Suprapubic skin (tissue), 4 donors: ENCODE results near the gene CNNM4. TPM values are rescaled to one million over a fixed set of nuclear protein-coding genes. Genes with fewer than 3 reads are reported as not detected.

Experiments
- DNase-seq, 2 donors: peaks; one replicate each; pipeline ENCODE4 v3.0.0-alpha.2; 2019; ENCODE audit warnings: low spot score in 2 of 2
- H3K27ac ChIP-seq: fragments of 200-600 bp; sonication (generic); one replicate; pipeline ENCODE4 v1.5.1; 2019
- H3K27me3 ChIP-seq: fragments of 200-600 bp; sonication (generic); one replicate; pipeline ENCODE4 v1.5.1; 2019
- H3K36me3 ChIP-seq: fragments of 200-600 bp; sonication (generic); one replicate; pipeline ENCODE4 v1.5.1; 2019
- H3K4me1 ChIP-seq: fragments of 200-600 bp; sonication (generic); one replicate; pipeline ENCODE4 v1.5.1; 2019
- H3K4me3 ChIP-seq: fragments of 200-600 bp; sonication (generic); one replicate; pipeline ENCODE4 v1.5.1; 2019; ENCODE audit warnings: mild to moderate bottlenecking
- H3K9me3 ChIP-seq: fragments of 200-600 bp; sonication (generic); one replicate; pipeline ENCODE4 v1.5.1; 2019
- CTCF ChIP-seq, 2 donors: fragments of 200-600 bp in 1 of 2; fragments of 450-650 bp in 1 of 2; sonication (generic) in 1 of 2; IDR thresholded peaks; one replicate each; pipeline ENCODE4 v1.5.1; 2016 to 2019; ENCODE audit warnings: antibody characterized with exemption in 2 of 2, mild to moderate bottlenecking in 1 of 2, moderate library complexity in 1 of 2
- EP300 ChIP-seq: sonication (generic); formaldehyde crosslinking; IDR thresholded peaks from one replicate; pipeline ENCODE4 v1.6.1; 2017; ENCODE audit warnings: antibody characterized with exemption
- POLR2A ChIP-seq, 2 donors: fragments of 450-650 bp; IDR thresholded peaks; one replicate each; pipeline ENCODE4 v1.6.1; 2017; ENCODE audit warnings: antibody characterized with exemption in 2 of 2, mild to moderate bottlenecking in 2 of 2, moderate library complexity in 2 of 2
- POLR2AphosphoS5 ChIP-seq, 3 donors: sonication (generic); formaldehyde crosslinking; IDR thresholded peaks; one replicate each; pipeline ENCODE4 v1.6.1; 2017; ENCODE audit warnings: antibody characterized with exemption in 3 of 3
- WGBS: methylation state at CpG from one replicate; pipeline ENCODE4 v1.1.5; 2018; 5-methylcytosine and 5-hydroxymethylcytosine counted together
- total RNA-seq, 4 donors: library from RNA; depleted of rRNA; stranded (reverse); fragments of >200 nt; gene quantifications; one replicate each; pipeline ENCODE4 v1.1.0, GENCODE V29; 2016

The CNNM4 gene
- total RNA-seq, 4 donors from 2014 or later, result 14.9 to 18.9 (median 16.3) TPM

DNA sequence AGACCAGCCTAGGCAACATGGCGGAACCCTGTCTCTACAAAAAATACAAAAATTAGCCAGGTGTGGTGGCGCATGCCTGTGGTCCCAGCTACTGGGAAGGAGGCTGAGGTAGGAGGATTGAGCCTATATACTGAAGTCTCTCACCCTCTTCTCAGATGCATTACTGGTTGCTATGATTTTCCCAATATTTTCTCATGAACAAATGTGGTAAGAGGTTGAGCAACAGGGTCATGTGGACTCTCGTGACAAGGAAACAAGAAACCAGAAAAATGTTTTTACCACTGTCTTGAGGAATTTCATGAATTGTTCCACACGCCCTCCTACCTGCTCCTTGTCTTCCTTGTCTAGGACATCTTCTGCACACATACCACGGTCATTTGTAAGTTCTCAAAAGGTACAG, 33.3 kb upstream of the CNNM4 start:
- Histone ChIP-seq H3K4me3 (no peak overlapping the region), H3K27ac (no peak overlapping the region), H3K36me3 (peaks cover 73% of the 10 kb centered on the region), H3K27me3 (no peaks in the 10 kb centered on the region), H3K4me1 (peaks cover 6% of the 10 kb centered on the region), H3K9me3 (no peaks in the 10 kb centered on the region)
- TF ChIP-seq POLR2A (IDR thresholded peaks at IDR 0.05) (no peak), EP300 (no peak), CTCF (IDR thresholded peaks at IDR 0.05) (no peak), POLR2AphosphoS5 (IDR thresholded peaks at IDR 0.05) (no peak)
- WGBS, result 88% methylated on average over 5 of the region's 5 CpGs
- no peak for DNase-seq

- H3K27me3 ChIP-seq, result no peaks in the 10 kb centered on the region
- H3K36me3 ChIP-seq, result peaks cover 79% of the 10 kb centered on the region
- H3K27ac ChIP-seq, result no peak overlapping the region
- no peak for DNase-seq
- no peaks in the 10 kb centered on the region for H3K9me3 ChIP-seq
- H3K4me1 ChIP-seq, result peaks cover 7% of the 10 kb centered on the region
- 90% methylated on average over 7 of the region's 7 CpGs for WGBS
- H3K4me3 ChIP-seq, result no peak overlapping the region
- TF ChIP-seq EP300 (no peak), POLR2A (IDR thresholded peaks at IDR 0.05) (no peak), CTCF (IDR thresholded peaks at IDR 0.05) (no peak), POLR2AphosphoS5 (IDR thresholded peaks at IDR 0.05) (no peak)
Observed at GRCh38 chr2:96729748-96730147, 31.0 kb upstream of the CNNM4 start.

DNA sequence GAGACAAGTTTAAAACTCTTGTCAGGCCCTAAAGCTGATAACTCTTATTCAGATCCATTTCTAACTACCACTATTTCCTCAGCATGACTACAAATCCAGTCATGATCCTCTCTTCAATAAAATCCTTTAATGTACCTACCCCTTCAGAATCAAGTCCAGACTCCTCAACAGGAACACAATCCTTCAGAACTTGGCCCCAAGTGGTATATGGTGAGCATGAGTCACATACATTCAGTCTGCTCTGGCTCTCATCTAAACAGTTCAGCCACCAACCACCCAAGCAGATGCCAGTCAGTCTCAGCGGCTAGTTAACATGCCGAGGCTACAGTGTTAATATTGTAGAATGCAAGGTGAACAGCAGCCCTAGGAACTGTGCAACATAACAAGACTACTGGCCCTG, 30.5 kb upstream of the CNNM4 start:
- 94% methylated on average over 2 of the region's 2 CpGs for WGBS
- Histone ChIP-seq H3K27ac (no peak overlapping the region), H3K27me3 (no peaks in the 10 kb centered on the region), H3K4me1 (peaks cover 10% of the 10 kb centered on the region), H3K36me3 (peaks cover 82% of the 10 kb centered on the region), H3K9me3 (no peaks in the 10 kb centered on the region), H3K4me3 (no peak overlapping the region)
- no peak for TF ChIP-seq EP300
- TF ChIP-seq POLR2AphosphoS5 (IDR thresholded peaks at IDR 0.05), result no peak
- no peak for TF ChIP-seq POLR2A (IDR thresholded peaks at IDR 0.05)
- TF ChIP-seq CTCF (IDR thresholded peaks at IDR 0.05), result no peak
- DNase-seq, result no peak

- Histone ChIP-seq H3K27me3 (no peaks in the 10 kb centered on the region), H3K4me3 (no peak overlapping the region), H3K4me1 (peaks cover 27% of the 10 kb centered on the region), H3K27ac (no peak overlapping the region), H3K9me3 (no peaks in the 10 kb centered on the region), H3K36me3 (peaks cover 67% of the 10 kb centered on the region)
- DNase-seq, result no peak
- WGBS, result 84% methylated on average over 3 of the region's 3 CpGs
- TF ChIP-seq EP300, result no peak
- no peak for TF ChIP-seq POLR2A (IDR thresholded peaks at IDR 0.05)
- TF ChIP-seq POLR2AphosphoS5 (IDR thresholded peaks at IDR 0.05), result no peak
- no peak for TF ChIP-seq CTCF (IDR thresholded peaks at IDR 0.05)
Observed at GRCh38 chr2:96733931-96734330, 26.8 kb upstream of the CNNM4 start.

DNA sequence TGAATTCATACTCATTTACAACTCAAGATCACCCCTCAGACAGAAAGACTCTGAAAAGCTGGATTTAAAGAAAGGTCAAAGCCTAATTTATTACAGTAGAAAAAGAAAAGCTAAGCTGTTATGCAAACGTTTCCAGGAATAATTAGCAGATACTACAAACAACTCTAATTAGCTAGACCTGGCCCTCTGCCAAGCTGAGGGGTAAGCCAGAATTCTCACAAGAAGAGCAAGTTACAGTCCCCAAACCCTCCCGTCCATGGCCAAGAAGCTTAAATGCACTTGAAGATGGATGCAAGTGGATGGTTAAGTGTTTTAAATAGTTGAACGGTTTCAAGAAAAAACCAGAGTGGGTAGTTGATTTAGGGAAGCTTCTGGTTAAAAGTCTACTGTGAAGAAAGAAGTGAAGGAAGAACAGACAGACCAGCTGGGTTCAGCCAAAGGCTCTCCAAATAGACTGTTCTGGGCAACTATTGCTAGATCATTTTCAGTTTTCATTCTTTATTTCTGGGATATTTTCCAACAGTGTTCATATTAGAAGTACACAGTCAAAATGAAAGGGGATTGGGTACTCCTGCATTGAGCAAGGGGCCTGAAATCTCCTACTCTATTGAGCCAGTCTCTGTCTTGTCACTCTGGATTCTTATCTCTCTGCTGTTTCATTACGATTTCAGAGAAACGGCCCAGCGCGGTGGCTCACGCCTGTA, 25.7 kb upstream of the CNNM4 start:
- WGBS, result 74% methylated on average over 8 of the region's 8 CpGs
- TF ChIP-seq CTCF (IDR thresholded peaks at IDR 0.05) (no peak), POLR2AphosphoS5 (IDR thresholded peaks at IDR 0.05) (no peak), EP300 (no peak), POLR2A (IDR thresholded peaks at IDR 0.05) (no peak)
- peaks cover 58% of the 10 kb centered on the region for H3K36me3 ChIP-seq
- peak in 1 of 2 donors; percentile 58 for DNase-seq
- H3K27me3 ChIP-seq, result no peaks in the 10 kb centered on the region
- H3K9me3 ChIP-seq, result no peaks in the 10 kb centered on the region
- H3K4me3 ChIP-seq, result no peak overlapping the region
- peaks cover 31% of the 10 kb centered on the region for H3K4me1 ChIP-seq
- no peak overlapping the region for H3K27ac ChIP-seq
